ENCODE measurements around the gene DELE1. TPM values are rescaled to one million over a fixed set of nuclear protein-coding genes. Genes with fewer than 3 reads are reported as not detected.

Gene DELE1
- total RNA-seq, 4 donors from 2014 or later, result 42.5 to 99.6 (median 59.9) TPM

- WGBS, result 2% methylated on average over 19 of the region's 65 CpGs
- TF ChIP-seq CTCF (IDR thresholded peaks at IDR 0.05), result no peak
- TF ChIP-seq POLR2AphosphoS5 (IDR thresholded peaks at IDR 0.05), result no peak
- TF ChIP-seq EP300 (IDR thresholded peaks at IDR 0.05), result no peak
- no peak for TF ChIP-seq POLR2A (IDR thresholded peaks at IDR 0.05)
- H3K4me3 ChIP-seq, result peak overlapping the region; percentile 80
- H3K4me1 ChIP-seq, result peaks cover 66% of the 10 kb centered on the region
- peak overlapping the region; percentile 81 for H3K27ac ChIP-seq
- H3K36me3 ChIP-seq, result no peaks in the 10 kb centered on the region
- H3K27me3 ChIP-seq, result peaks cover 49% of the 10 kb centered on the region
- no peaks in the 10 kb centered on the region for H3K9me3 ChIP-seq
- DNase-seq (ENCODE audit: low spot score in 2 of 2), result peak in 1 of 2 donors; percentile 72
These were observed 47.7 kb upstream of the DELE1 start for GRCh38 chr5:141875795-141876627.

GRCh38 chr5:141876628-141877355 lies 46.9 kb upstream of the DELE1 start:
- H3K36me3 ChIP-seq, result no peaks in the 10 kb centered on the region
- TF ChIP-seq POLR2AphosphoS5 (IDR thresholded peaks at IDR 0.05), result no peak
- TF ChIP-seq EP300 (IDR thresholded peaks at IDR 0.05), result no peak
- no peak for TF ChIP-seq POLR2A (IDR thresholded peaks at IDR 0.05)
- TF ChIP-seq CTCF (IDR thresholded peaks at IDR 0.05), result no peak
- peaks cover 57% of the 10 kb centered on the region for H3K27me3 ChIP-seq
- peak overlapping the region; percentile 80 for H3K4me3 ChIP-seq
- H3K4me1 ChIP-seq, result peaks cover 62% of the 10 kb centered on the region
- peak overlapping the region; percentile 81 for H3K27ac ChIP-seq
- WGBS, result 0% methylated on average over 12 of the region's 42 CpGs
- DNase-seq (ENCODE audit: low spot score in 2 of 2), result no peak
- H3K9me3 ChIP-seq, result no peaks in the 10 kb centered on the region

GRCh38 chr5:141877356-141878185 lies 46.1 kb upstream of the DELE1 start:
- H3K4me1 ChIP-seq, result peaks cover 57% of the 10 kb centered on the region

GRCh38 chr5:141878186-141878710 lies 45.4 kb upstream of the DELE1 start, which contains the start of gene PCDH1:
Gene PCDH1 (minus strand): TSS chr5:141878410. CDS start chr5:141878262, 148 bp downstream.
- no peak for TF ChIP-seq CTCF (IDR thresholded peaks at IDR 0.05)
- TF ChIP-seq POLR2A (IDR thresholded peaks at IDR 0.05), result no peak
- no peak for TF ChIP-seq EP300 (IDR thresholded peaks at IDR 0.05)
- no peak for TF ChIP-seq POLR2AphosphoS5 (IDR thresholded peaks at IDR 0.05)
- no peak for DNase-seq (ENCODE audit: low spot score in 2 of 2)
- Histone ChIP-seq H3K4me3 (peak within 1 kb of the TSS; percentile 80), H3K9me3 (no peaks in the 10 kb centered on the region), H3K4me1 (peaks cover 57% of the 10 kb centered on the region), H3K27ac (peak within 1 kb of the TSS; percentile 81), H3K36me3 (no peaks in the 10 kb centered on the region), H3K27me3 (peaks cover 72% of the 10 kb centered on the region)
- 0% methylated on average over 2 of the region's 63 CpGs for WGBS

More at GRCh38 chr5:141877356-141878185, 46.1 kb upstream of the DELE1 start:
- Histone ChIP-seq H3K27ac (peak overlapping the region; percentile 81), H3K4me3 (peak overlapping the region; percentile 80), H3K36me3 (no peaks in the 10 kb centered on the region), H3K27me3 (peaks cover 65% of the 10 kb centered on the region), H3K9me3 (no peaks in the 10 kb centered on the region)
- DNase-seq (ENCODE audit: low spot score in 2 of 2), result no peak
- TF ChIP-seq POLR2AphosphoS5 (IDR thresholded peaks at IDR 0.05), result no peak
- TF ChIP-seq CTCF (IDR thresholded peaks at IDR 0.05), result no peak
- TF ChIP-seq POLR2A (IDR thresholded peaks at IDR 0.05), result no peak
- no peak for TF ChIP-seq EP300 (IDR thresholded peaks at IDR 0.05)
- 3% methylated on average over 24 of the region's 55 CpGs for WGBS

Measured in suprapubic skin (tissue), 4 donors.